HG03108 (cell line): Measurements from ENCODE around the gene ANKRD16.
"Not testable (repeated sequence)": the region's sequence is repeated elsewhere in the genome, so short reads cannot be mapped to it uniquely, and the experiment has no call there.

Source experiments
- ATAC-seq: cut with Tn5 transposase; IDR thresholded peaks from one replicate; pipeline ENCODE4 v1.9.1; 2021; ENCODE audit warnings: moderate library complexity; ENCODE audit not compliant: unreplicated experiment

ANKRD16 gene

GRCh38 chr10:5877041-5877440, 12.7 kb downstream of the ANKRD16 start:
- ATAC-seq: not testable (repeated sequence)

GRCh38 chr10:5876181-5876768, 13.4 kb downstream of the ANKRD16 start:
- ATAC-seq: no peak

- peak; percentile 64 for ATAC-seq
Observed at GRCh38 chr10:5873515-5873995, 16.1 kb downstream of the ANKRD16 start.

GRCh38 chr10:5871596-5871995, 18.1 kb downstream of the ANKRD16 start:
- ATAC-seq: no peak

GRCh38 chr10:5869156-5869555, 20.5 kb downstream of the ANKRD16 start:
- ATAC-seq: no peak

- ATAC-seq: not testable (repeated sequence)
Observed at GRCh38 chr10:5868383-5868782, 21.3 kb downstream of the ANKRD16 start.

- ATAC-seq: not testable (repeated sequence)
Observed at GRCh38 chr10:5867091-5867615, 22.5 kb downstream of the ANKRD16 start.

GRCh38 chr10:5866451-5867081, 23.1 kb downstream of the ANKRD16 start:
- ATAC-seq: not testable (repeated sequence)

- not testable (repeated sequence) for ATAC-seq
Observed at GRCh38 chr10:5862981-5863685, 26.6 kb downstream of the ANKRD16 start.

GRCh38 chr10:5862360-5862961, 27.2 kb downstream of the ANKRD16 start:
- peak; percentile 95 for ATAC-seq

GRCh38 chr10:5860066-5860465, 29.6 kb downstream of the ANKRD16 start:
- ATAC-seq: no peak

- no peak for ATAC-seq
Observed at GRCh38 chr10:5858811-5859210, 30.9 kb downstream of the ANKRD16 start.

GRCh38 chr10:5856701-5857004, 33.0 kb downstream of the ANKRD16 start:
- ATAC-seq: no peak

- no peak for ATAC-seq
Observed at GRCh38 chr10:5855979-5856700, 33.6 kb downstream of the ANKRD16 start.

GRCh38 chr10:5854131-5854475, 35.6 kb downstream of the ANKRD16 start:
- ATAC-seq: no peak

GRCh38 chr10:5846667-5847066, 43.0 kb downstream of the ANKRD16 start:
- not testable (repeated sequence) for ATAC-seq

GRCh38 chr10:5844345-5845055, 45.2 kb downstream of the ANKRD16 start:
- no peak for ATAC-seq

GRCh38 chr10:5843686-5844344, 45.9 kb downstream of the ANKRD16 start:
- ATAC-seq: no peak

GRCh38 chr10:5841965-5842364, 47.7 kb downstream of the ANKRD16 start:
- no peak for ATAC-seq
